SK-N-MC (cell line): ENCODE measurements around the gene ITGA3.
A peak's percentile ranks its signal among the peaks of the same experiment; 100 is the strongest.

Source experiments
- DNase-seq: peaks from one replicate; pipeline ENCODE4 v3.0.0-alpha.2; 2011; ENCODE audit warnings: low read depth, low spot score
- H3K27ac ChIP-seq: fragments of 200-600 bp; sonication (generic); 2 replicates; pipeline ENCODE4 v1.5.1; 2016; ENCODE audit warnings: mixed run types
- H3K36me3 ChIP-seq: fragments of 200-600 bp; sonication (generic); 2 replicates; pipeline ENCODE4 v1.6.1; 2017; ENCODE audit warnings: antibody characterized with exemption, low read length, mixed read lengths; ENCODE audit not compliant: insufficient read depth
- H3K4me3 ChIP-seq: fragments of 200-600 bp; sonication (generic); 2 replicates; pipeline ENCODE4 v1.5.1; 2016
- H3K9ac ChIP-seq: fragments of 200-600 bp; sonication (generic); 2 replicates; pipeline ENCODE4 v1.8.0; 2017; ENCODE audit warnings: mixed run types, mixed read lengths; ENCODE audit not compliant: insufficient read length
- H3K9me3 ChIP-seq: fragments of 200-600 bp; sonication (generic); 2 replicates; pipeline ENCODE4 v1.6.1; 2017; ENCODE audit warnings: low read depth, mild to moderate bottlenecking, antibody characterized with exemption, low read length, moderate library complexity, mixed read lengths
- EZH2 ChIP-seq: fragments of 200-600 bp; sonication (generic); IDR thresholded peaks from one replicate; pipeline ENCODE4 v1.6.1; 2017; ENCODE audit warnings: antibody characterized with exemption
- FOXP2 ChIP-seq: optimal IDR thresholded peaks from 2 replicates; pipeline ENCODE3; 2011; ENCODE audit warnings: mild to moderate bottlenecking, moderate library complexity; ENCODE audit not compliant: insufficient read depth; ENCODE audit errors: extremely low read length, control extremely low read depth
- POLR2AphosphoS5 ChIP-seq: IDR thresholded peaks from 2 replicates; pipeline ENCODE4 v1.6.1; 2012; ENCODE audit warnings: mild to moderate bottlenecking, low read depth, low read length, borderline replicate concordance

Gene ITGA3

DNA sequence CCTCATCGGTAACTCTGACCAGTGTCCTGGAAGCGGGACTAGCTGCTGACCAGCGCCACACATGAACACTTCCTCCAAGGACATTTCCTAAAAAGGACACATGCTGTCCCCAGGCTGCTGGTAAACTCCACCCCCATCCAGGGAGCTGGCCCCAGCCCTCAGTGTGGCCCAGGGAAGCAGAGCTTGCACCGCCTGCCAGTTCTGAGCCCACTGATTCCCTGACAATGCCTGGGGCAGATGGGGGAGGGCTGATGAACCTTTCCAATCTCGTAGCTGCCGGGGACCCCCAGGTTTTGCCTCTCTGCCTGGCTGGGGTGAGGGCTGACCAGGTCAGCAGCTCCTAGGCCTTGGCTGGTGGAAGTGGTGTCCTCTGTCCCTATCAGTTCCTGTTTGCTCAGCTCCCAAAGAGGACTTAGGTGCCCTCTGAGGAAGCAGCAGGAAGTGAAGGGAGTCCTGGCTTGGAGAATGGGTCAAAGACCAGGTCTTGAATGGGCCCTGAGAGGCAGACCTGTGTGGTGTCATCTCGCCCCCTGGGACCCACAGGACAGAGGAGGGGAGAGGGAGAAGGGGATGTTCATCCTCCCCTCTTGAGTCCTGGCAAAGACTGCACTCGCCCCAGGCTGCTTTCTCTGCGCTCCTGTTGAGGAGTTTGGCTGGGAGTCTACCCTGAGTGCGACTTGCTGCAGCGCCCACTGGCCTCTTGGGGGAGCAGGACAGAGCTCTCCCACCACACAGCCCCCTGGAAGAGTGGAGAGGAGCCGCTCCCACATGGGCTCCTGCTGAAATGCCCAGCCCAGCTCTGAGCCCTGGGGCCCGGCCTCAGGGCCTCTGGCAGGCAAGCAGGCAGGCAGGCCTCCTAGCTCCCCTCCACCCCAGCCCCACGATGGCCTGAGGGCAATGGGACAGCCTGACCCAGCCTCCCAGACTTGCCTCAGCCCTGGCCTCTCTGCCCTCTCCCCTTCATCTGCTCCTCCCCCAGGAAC is 56.1 kb downstream of the ITGA3 start:
- no peak overlapping the region for H3K27ac ChIP-seq
- DNase-seq: no peak
- no peak overlapping the region for H3K9ac ChIP-seq
- no peaks in the 10 kb centered on the region; the same call in 1 of the 2 replicates for H3K36me3 ChIP-seq
- no peak overlapping the region for H3K4me3 ChIP-seq
- TF ChIP-seq FOXP2 (no peak), EZH2 (no peak), POLR2AphosphoS5 (peak; percentile 6)
- no peaks in the 10 kb centered on the region for H3K9me3 ChIP-seq

- Histone ChIP-seq H3K9me3 (no peaks in the 10 kb centered on the region), H3K4me3 (no peak overlapping the region), H3K9ac (no peak overlapping the region), H3K27ac (no peak overlapping the region), H3K36me3 (no peaks in the 10 kb centered on the region; the same call in 1 of the 2 replicates)
- DNase-seq: no peak
- TF ChIP-seq FOXP2 (no peak), EZH2 (no peak), POLR2AphosphoS5 (no peak; the same call in 1 of the 2 replicates)
Observed at GRCh38 chr17:50112694-50113093, 56.8 kb downstream of the ITGA3 start.

- Histone ChIP-seq H3K9me3 (no peaks in the 10 kb centered on the region), H3K27ac (no peak overlapping the region), H3K36me3 (no peaks in the 10 kb centered on the region; the same call in 1 of the 2 replicates), H3K9ac (no peak overlapping the region), H3K4me3 (no peak overlapping the region)
- no peak for TF ChIP-seq FOXP2
- TF ChIP-seq POLR2AphosphoS5: no peak
- TF ChIP-seq EZH2: no peak
- DNase-seq: no peak
Observed at GRCh38 chr17:50113624-50114320, 57.9 kb downstream of the ITGA3 start.

DNA sequence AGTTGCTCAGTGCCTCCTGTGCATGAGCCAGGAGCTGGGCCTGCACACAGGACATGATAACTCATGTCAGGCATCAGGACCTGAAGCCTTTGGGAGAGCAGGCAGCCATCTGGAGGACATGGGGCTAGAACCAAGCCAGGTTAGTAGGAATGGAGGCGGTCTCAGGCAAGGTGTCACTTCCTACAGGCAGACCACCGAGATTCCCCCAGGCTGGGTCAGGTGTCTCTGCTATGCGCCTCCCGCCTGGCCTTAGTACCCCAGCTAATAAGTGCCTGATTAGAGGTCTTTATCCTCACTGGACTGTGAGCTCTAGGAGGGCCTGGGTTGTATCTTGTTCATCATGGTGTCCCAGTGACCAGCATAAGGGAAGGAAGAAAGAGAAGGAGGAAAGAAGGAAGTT is 58.5 kb downstream of the ITGA3 start:
- no peak overlapping the region for H3K4me3 ChIP-seq
- TF ChIP-seq EZH2 (no peak), POLR2AphosphoS5 (no peak)
- H3K9me3 ChIP-seq: no peaks in the 10 kb centered on the region
- DNase-seq: no peak
- no peaks in the 10 kb centered on the region; the same call in 1 of the 2 replicates for H3K36me3 ChIP-seq
- H3K27ac ChIP-seq: no peak overlapping the region
- no peak overlapping the region for H3K9ac ChIP-seq

GRCh38 chr17:50114849-50115357 is 59.0 kb downstream of the ITGA3 start:
- peak; percentile 45 for DNase-seq
- Histone ChIP-seq H3K36me3 (no peaks in the 10 kb centered on the region; the same call in 1 of the 2 replicates), H3K9ac (no peak overlapping the region), H3K27ac (peak overlapping the region; percentile 5; the same call in 1 of the 2 replicates), H3K9me3 (no peaks in the 10 kb centered on the region), H3K4me3 (no peak overlapping the region)
- TF ChIP-seq POLR2AphosphoS5: no peak
- TF ChIP-seq EZH2: no peak
- TF ChIP-seq FOXP2: no peak

GRCh38 chr17:50115756-50116155 is 59.8 kb downstream of the ITGA3 start:
- no peak for TF ChIP-seq EZH2
- TF ChIP-seq POLR2AphosphoS5: no peak
- TF ChIP-seq FOXP2: no peak
- H3K36me3 ChIP-seq: no peaks in the 10 kb centered on the region; the same call in 1 of the 2 replicates
- H3K9me3 ChIP-seq: no peaks in the 10 kb centered on the region
- no peak overlapping the region for H3K9ac ChIP-seq
- no peak for DNase-seq
- H3K27ac ChIP-seq: no peak overlapping the region
- no peak overlapping the region for H3K4me3 ChIP-seq

DNA sequence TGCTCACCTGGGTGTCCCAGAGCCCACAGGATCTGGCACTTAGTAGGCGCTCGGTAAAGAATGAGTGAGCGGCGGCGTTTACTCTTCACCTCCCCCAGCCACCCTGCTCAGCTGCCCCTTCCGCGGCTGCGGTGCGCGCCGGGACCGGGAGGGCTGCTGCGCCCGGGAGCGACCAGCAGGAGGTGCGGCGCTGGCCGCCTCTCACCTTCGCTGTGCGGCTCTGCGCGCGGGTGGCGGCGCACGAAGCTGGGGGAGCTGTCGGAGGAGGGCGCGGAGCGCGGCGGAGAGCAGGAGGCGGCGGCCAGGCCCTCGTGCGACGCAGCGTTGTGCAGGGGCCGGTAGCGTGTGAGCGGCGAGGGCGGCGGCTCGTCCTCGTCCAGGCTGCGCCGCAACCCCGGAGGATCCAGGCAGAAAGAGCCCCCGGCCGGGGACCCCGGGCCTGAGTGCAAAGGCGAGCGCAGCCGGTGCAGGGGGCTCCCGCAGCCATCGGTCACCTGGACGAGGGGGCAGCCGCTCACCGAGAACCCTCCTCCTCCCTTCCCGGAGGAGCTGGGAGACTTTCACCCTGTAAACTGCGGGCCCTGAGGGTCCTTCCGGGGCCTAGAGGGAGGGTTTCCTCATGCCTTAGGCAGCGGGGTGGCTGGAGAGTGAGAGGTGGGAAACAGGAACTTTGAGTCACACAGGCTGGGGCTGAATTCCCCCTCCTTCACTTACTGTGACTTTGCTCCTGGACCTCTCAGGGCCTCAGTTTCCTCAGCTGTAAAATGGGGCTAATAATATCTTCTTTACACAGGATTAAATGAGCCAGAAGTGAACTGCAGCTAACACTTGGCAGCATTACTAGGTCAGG is 61.5 kb downstream of the ITGA3 start:
- TF ChIP-seq EZH2 (no peak), FOXP2 (no peak), POLR2AphosphoS5 (no peak)
- Histone ChIP-seq H3K9ac (no peak overlapping the region), H3K4me3 (no peak overlapping the region), H3K9me3 (no peaks in the 10 kb centered on the region), H3K36me3 (no peaks in the 10 kb centered on the region; the same call in 1 of the 2 replicates), H3K27ac (no peak overlapping the region)
- no peak for DNase-seq
